GM12864 (cell line): ENCODE data around the gene SERPINB6.

Source experiments
- DNase-seq: peaks from one replicate; pipeline ENCODE4 v3.0.0-alpha.2; 2011; ENCODE audit warnings: low read depth
- H3K4me3 ChIP-seq: 2 replicates; pipeline ENCODE4 v1.5.1; 2011; ENCODE audit warnings: mild to moderate bottlenecking, low read depth, low read length, control low read depth
- CTCF ChIP-seq: IDR thresholded peaks from 2 replicates; pipeline ENCODE4 v1.5.1; 2011; ENCODE audit warnings: low read depth, mild to moderate bottlenecking, moderate library complexity, low read length, control low read depth, inconsistent platforms; ENCODE audit errors: missing control alignments

Gene SERPINB6

DNA sequence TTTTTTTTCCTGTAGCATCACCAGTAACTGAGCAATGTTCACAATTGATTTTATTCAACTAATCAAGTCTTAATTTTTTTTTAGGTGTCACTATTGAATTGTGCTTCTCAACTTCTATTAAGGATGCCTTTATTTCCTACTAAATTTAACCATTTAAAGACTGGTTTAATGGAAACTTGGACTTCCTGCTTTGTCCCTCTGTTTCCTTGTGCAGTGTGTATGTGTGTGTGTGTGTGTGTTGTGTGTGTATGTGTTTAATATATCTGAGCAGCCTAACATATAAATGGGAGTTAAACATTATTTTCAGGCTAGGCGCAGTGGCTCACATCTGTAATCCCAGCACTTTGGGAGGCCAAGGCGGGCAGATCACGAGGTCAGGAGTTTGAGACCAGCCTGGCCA is 1.8 kb downstream of the SERPINB6 start:
- no peak for TF ChIP-seq CTCF
- DNase-seq = no peak
- H3K4me3 ChIP-seq = no peak overlapping the region

DNA sequence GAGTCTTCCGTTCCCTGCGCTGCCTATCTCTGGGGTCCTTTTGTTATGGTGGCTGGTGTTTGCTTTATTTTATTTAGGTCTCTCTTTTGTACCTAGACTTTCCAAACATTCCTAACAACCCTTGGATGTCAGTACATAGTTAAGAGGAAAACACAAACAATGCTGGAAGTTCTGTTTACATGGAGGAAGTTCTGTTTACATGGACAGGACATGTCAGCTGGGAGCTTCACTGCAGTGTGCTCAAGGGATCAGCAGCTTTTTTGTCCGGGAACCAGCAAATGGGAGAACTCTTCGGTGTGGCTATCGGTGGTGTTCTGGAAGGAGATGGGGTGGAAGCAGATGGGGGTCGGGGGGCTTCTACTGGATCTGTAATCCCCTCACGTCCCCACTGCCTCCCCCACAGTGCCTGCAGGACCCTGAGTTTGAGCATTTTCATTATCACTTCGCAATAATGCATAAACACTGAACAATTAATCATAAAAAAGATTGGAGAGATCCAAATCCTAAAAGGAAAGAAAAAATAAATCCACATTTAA is 2.7 kb downstream of the SERPINB6 start:
- no peak overlapping the region for H3K4me3 ChIP-seq
- no peak for TF ChIP-seq CTCF
- DNase-seq = no peak

DNA sequence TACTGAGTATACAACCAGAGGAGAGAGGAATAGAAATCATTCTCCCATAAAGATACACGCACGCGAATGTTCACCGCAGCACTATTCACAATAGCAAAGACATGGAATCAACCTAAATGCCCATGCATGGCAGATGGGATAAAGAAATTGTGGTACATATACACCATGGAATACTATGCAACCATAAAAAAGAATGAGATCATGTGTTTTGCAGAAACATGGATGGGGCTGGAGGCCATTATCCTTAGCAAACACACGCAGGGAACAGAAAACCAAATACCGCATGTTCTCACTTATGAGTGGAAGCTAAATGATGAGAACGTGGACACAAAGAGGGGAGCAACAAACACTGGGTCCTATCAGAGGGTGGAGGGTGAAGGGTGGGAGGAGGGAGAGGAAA is 3.4 kb downstream of the SERPINB6 start:
- no peak overlapping the region for H3K4me3 ChIP-seq
- no peak for TF ChIP-seq CTCF
- DNase-seq = no peak

- no peak overlapping the region for H3K4me3 ChIP-seq
- TF ChIP-seq CTCF = no peak
- no peak for DNase-seq
Observed at GRCh38 chr6:2966347-2966746, 5.0 kb downstream of the SERPINB6 start.

- no peak for DNase-seq
- H3K4me3 ChIP-seq = no peak overlapping the region
- TF ChIP-seq CTCF = no peak
Observed at GRCh38 chr6:2964793-2965505, 6.4 kb downstream of the SERPINB6 start.

GRCh38 chr6:2963756-2964155 is 7.6 kb downstream of the SERPINB6 start:
- H3K4me3 ChIP-seq = no peak overlapping the region
- no peak for TF ChIP-seq CTCF
- DNase-seq = no peak

- DNase-seq = no peak
- TF ChIP-seq CTCF = no peak
- no peak overlapping the region for H3K4me3 ChIP-seq
Observed at GRCh38 chr6:2962636-2963035, 8.7 kb downstream of the SERPINB6 start.
